ENCODE measurements around the gene MAGEA1.
"Not testable (repeated sequence)": the region's sequence is repeated elsewhere in the genome, so short reads cannot be mapped to it uniquely, and the experiment has no call there.

The MAGEA1 gene

GRCh38 chrX:153179131-153179530 is at the start of gene MAGEA1:
MAGEA1 (plus strand) TSS chrX:153179284; CDS start chrX:153182390, 3,106 bp downstream.
- no peak for DNase-seq (ENCODE audit: low read depth in 3 of 3, low spot score in 1 of 3)

DNA sequence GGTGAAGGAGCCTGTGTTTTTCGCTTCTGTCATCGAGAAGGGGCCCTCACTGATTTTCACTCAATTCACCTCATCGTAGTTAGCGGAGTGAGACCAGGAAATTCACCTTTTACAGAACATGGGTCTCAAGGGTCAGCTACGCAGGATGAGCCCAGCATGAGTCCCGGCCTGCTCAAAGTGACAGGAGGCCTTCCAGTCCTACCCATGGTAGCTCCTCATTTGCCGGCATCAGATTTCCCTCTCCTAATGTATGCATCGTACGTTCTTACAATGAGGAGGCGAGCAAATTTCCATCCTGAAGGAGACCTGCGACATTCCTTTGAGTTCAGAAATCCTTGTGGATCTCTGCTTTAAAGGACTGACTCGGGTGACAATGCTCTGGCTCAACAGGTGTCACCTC is 46.2 kb upstream of the MAGEA1 start:
- not testable (repeated sequence) for DNase-seq (ENCODE audit: low read depth in 3 of 3, low spot score in 1 of 3)

GRCh38 chrX:153139074-153139473 is 40.0 kb upstream of the MAGEA1 start:
- not testable (repeated sequence) for DNase-seq (ENCODE audit: low read depth in 3 of 3, low spot score in 1 of 3)

- DNase-seq (ENCODE audit: low read depth in 3 of 3, low spot score in 1 of 3): not testable (repeated sequence)
These were observed 32.8 kb upstream of the MAGEA1 start for GRCh38 chrX:153146288-153146687.

DNA sequence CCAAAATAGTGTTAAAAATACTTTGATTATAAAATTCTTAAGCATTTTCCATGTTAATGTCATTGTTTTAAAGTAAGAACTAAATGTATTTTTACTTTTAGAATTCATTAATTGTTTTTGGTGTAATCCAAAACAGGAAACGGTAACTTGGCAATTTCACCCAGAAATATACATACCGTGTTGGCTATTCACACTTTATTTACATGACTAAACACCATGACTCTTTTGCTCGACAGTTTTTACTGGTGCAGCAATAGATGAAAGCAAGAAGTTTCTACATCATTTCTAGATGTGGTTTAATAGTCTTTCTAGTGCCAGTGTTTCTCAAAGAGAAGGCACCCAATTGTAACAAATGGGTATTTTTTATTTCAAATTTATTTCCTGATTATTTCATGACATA is 25.6 kb upstream of the MAGEA1 start:
- DNase-seq (ENCODE audit: low read depth in 3 of 3, low spot score in 1 of 3): no peak

GRCh38 chrX:153157450-153157849 is 21.6 kb upstream of the MAGEA1 start:
- DNase-seq (ENCODE audit: low read depth in 3 of 3, low spot score in 1 of 3): no peak

DNA sequence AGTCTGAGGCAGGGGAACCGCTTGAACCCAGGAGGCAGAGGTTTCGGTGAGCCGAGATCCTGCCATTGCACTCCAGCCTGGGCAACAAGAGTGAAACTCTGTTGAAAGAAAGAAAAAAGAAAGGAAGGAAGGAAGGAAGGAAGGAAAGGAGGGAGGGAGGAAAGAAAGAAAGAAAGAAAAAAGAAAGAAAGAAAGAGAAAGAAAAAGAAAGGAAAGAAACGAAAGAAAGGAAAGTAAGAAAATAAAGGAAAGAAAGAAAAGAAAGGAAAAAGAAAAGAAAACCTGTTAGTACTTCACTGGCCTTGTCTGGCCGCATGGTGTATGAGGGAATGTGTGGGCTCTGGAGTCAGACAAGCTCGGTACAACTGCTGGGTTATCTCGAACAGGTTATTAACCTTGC is 20.8 kb upstream of the MAGEA1 start:
- DNase-seq (ENCODE audit: low read depth in 3 of 3, low spot score in 1 of 3): no peak

DNA sequence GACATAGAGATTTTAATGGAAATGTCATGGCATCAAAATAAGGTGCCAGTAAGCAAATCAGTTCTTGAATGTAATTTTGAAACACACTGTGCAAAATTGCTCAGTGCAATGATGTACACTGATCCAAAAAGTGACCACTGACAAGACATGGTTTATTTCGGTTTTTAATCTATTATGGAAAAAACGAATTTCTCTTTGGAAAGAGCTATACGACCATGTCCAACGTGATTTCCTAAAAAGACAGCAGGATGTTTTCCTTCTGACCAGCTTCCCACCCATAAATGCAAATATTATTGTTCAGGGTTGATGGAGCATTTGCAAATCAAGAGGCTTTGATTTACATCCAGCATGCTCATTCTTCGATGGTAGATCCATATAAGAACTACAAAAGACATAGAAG is 17.1 kb upstream of the MAGEA1 start:
- DNase-seq (ENCODE audit: low read depth in 3 of 3, low spot score in 1 of 3): no peak

DNA sequence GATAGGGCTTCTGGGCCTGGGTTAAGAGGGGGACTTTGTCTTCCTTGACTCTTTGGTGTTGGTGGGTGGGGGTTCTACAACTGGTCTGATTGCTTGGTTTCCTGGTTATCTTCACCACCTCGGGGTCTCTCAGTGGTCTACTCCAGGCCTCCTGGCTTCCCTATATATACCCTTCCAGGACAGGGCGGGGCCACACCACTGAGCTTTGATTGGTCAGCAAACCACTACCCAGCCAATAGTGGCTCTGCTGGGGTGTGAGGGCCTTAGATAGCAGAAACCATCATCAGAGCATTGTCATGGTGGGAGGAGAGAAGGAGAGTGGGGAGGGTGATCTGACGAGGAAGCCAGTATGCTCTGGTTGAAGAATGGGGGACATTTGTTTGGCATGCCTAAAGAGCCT is 14.4 kb upstream of the MAGEA1 start:
- DNase-seq (ENCODE audit: low read depth in 3 of 3, low spot score in 1 of 3): no peak

DNA sequence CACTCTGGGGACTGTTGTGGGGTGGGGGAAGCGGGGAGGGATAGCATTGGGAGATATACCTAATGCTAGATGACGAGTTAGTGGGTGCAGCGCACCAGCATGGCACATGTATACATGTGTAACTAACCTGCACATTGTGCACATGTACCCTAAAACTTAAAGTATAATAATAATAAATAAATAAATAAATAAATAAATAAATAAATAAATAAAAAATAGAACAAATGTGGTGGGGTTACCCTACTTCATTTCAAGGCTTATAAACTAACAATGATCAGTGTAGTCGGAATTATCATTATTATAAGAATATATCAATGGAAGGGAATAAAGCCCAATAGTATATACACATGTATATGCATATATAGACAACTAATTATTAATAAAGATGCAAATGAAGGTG is 10.7 kb upstream of the MAGEA1 start:
- DNase-seq (ENCODE audit: low read depth in 3 of 3, low spot score in 1 of 3): not testable (repeated sequence)

DNA sequence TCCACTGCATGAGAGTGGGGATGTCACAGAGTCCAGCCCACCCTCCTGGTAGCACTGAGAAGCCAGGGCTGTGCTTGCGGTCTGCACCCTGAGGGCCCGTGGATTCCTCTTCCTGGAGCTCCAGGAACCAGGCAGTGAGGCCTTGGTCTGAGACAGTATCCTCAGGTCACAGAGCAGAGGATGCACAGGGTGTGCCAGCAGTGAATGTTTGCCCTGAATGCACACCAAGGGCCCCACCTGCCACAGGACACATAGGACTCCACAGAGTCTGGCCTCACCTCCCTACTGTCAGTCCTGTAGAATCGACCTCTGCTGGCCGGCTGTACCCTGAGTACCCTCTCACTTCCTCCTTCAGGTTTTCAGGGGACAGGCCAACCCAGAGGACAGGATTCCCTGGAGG is 2.7 kb downstream of the MAGEA1 start:
- no peak for DNase-seq (ENCODE audit: low read depth in 3 of 3, low spot score in 1 of 3)

GRCh38 chrX:153184787-153185186 is 5.7 kb downstream of the MAGEA1 start:
- no peak for DNase-seq (ENCODE audit: low read depth in 3 of 3, low spot score in 1 of 3)

DNA sequence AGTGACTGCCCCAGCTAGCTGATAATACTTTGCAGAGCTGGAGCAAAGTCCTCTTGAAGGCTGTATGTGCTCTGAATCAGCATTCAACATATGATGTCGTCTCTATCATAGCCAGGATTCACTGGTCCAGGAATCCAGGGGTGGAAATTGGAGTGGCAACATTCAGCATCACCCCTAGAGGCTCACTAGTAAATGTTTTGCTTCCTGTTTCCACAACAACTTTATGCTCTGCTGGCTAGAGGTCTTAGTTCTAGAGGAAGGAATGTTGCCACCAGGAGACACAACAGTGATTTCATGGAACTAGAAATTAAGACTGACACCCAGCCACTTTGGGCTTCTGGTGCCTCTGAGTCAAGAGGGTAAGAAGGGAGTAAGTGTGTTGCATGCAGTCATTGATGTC is 11.3 kb downstream of the MAGEA1 start:
- no peak for DNase-seq (ENCODE audit: low read depth in 3 of 3, low spot score in 1 of 3)

DNA sequence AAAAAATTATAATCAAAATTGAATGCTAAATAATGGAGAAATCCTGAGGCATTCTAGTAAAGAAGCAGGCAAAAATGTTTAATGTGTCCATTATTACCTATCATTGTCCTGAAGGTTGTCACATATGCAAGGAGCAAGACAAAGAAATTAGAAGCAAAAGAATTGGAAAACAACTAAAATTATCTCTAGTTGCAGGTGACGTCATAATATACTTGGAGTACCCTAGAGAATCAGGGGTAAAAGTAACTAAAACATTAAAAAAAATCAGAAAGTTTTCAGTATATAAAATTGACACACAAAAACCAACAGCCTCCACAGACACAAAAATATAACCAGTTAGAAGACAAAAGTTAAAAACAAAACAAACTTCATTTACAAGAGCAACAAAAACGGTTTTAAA is 21.4 kb downstream of the MAGEA1 start:
- no peak for DNase-seq (ENCODE audit: low read depth in 3 of 3, low spot score in 1 of 3)

GRCh38 chrX:153206425-153207046 is 27.5 kb downstream of the MAGEA1 start:
- DNase-seq (ENCODE audit: low read depth in 3 of 3, low spot score in 1 of 3): no peak

- no peak for DNase-seq (ENCODE audit: low read depth in 3 of 3, low spot score in 1 of 3)
These were observed 30.3 kb downstream of the MAGEA1 start for GRCh38 chrX:153209347-153209746.

GRCh38 chrX:153214934-153215333 is 35.9 kb downstream of the MAGEA1 start:
- no peak for DNase-seq (ENCODE audit: low read depth in 3 of 3, low spot score in 1 of 3)

DNA sequence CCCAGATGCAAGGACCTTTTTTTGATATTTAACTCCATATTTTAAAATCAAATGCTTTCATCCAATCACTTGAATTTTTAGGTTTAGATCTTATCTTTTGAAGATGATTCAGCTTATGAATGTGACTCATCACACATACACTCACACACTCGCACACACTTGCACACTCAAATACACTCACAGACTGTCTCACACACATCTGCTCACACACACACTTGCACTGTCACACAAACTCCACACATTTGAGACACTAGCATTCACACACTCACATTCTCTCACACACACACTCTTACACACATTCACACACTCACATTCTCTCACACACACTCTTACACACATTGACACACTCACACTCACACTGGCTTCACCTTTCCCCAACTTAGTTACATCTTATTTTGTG is 37.8 kb downstream of the MAGEA1 start:
- DNase-seq (ENCODE audit: low read depth in 3 of 3, low spot score in 1 of 3): no peak

DNA sequence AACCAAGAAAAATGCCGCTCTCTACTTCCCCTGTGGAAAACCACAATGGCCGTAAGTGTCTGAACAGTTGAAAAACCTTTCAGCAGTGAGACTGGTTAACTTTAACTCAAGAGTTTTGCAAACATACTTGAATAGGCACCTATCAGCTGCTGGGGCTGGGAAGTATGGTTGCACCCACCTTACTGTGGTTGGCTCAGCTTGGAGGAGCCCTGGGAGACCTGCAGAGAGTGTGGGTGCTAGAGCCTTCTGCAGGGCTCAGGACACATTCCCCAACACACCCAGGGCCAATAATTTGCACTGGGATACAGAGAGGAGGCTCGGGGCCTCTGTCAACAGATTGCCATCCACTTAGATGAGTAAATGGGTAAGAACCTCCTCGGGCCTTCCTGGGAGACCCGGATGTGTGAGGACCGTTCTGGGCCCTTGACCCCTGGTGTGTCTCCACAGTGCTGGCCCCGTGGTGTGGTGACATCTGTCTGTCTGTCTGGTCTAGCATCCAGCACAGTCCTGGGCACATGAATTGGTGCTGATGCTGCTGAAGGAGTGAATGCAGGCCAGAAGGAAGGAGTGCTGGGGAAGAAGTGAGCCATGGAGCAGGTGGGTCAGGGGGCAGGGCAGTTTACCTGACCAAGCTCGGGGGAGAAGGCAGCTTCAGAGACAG is 46.5 kb downstream of the MAGEA1 start:
- DNase-seq (ENCODE audit: low read depth in 3 of 3, low spot score in 1 of 3): no peak

DNA sequence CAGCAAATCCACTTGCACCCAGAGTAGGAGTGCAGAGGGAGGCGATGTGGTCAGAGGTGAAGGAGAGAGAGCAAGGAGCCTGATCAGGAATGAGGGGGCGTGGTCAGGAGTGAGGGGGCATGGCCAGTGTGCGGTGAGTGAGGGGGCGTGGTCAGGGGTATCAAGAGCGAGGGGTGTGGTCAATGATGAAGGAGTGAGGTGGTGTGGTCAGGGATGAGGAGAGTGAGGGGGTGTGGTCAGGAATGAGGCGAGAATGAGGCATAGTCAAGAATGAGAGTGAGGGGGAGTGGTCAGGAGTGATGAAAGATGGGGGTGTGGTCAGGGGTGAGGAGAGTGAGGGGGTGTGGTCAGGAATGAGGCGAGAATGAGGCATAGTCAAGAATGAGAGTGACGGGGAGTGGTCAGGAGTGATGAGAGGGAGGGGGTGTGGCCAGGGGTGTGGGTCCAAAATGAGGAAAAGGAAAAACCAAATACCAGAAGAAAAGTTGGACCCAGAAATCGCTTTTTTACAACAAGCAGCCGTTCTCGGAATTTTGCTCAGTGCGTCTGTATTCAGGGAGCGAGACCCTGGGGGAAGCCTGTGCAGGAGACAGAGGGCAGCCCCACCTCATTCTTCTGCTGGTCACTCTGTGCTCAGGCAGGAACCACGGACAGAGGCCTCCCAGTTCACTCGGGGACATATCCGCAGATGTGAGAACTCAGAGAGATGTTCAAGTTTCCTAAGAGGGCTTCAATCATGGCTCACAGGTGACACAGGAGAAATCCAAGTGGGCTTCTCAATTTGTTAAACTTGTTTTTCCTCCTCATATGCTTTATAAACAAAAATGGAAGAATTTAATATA is 47.5 kb downstream of the MAGEA1 start:
- no peak for DNase-seq (ENCODE audit: low read depth in 3 of 3, low spot score in 1 of 3)

All from stimulated activated CD4-positive, alpha-beta T cell treated with anti-CD3 and anti-CD28 coated beads, TNF-alpha, amount 100 ng/mL, for 1 hour (primary cell).